Astrocyte (in vitro differentiated cells and primary cell): ENCODE data around the gene KMT2B. TPM values are rescaled to one million over a fixed set of nuclear protein-coding genes. Genes with fewer than 3 reads are reported as not detected.

Source experiments
- DNase-seq: peaks from one replicate; pipeline ENCODE4 v3.0.0-alpha.2; 2010; ENCODE audit warnings: low read depth
- FAIRE-seq: peaks from 2 replicates; lab custom pipeline; 2011; peaks lifted over from hg19 to GRCh38; lab: Jason Lieb, UNC
- H2AFZ ChIP-seq: 2 replicates; pipeline ENCODE4 v1.6.0; 2012; ENCODE audit warnings: low read depth, low read length, inconsistent platforms
- H3K27ac ChIP-seq: 2 replicates; pipeline ENCODE4 v1.5.1; 2011; ENCODE audit warnings: low read depth, low read length, inconsistent platforms
- H3K27me3 ChIP-seq: 2 replicates; pipeline ENCODE4 v1.6.0; 2011; ENCODE audit warnings: low read length, inconsistent platforms; ENCODE audit not compliant: insufficient read depth
- H3K36me3 ChIP-seq: 2 replicates; pipeline ENCODE4 v1.5.1; 2011; ENCODE audit warnings: low read length, inconsistent platforms; ENCODE audit not compliant: insufficient read depth
- H3K4me1 ChIP-seq: 2 replicates; pipeline ENCODE4 v1.5.1; 2011; ENCODE audit warnings: low read length, inconsistent platforms; ENCODE audit not compliant: insufficient read depth
- H3K4me2 ChIP-seq: 2 replicates; pipeline ENCODE4 v1.6.0; 2012; ENCODE audit warnings: low read length, inconsistent platforms
- H3K4me3 ChIP-seq: 2 replicates; pipeline ENCODE4 v1.5.1; 2011; ENCODE audit warnings: low read depth, mild to moderate bottlenecking, low read length, inconsistent platforms; ENCODE audit not compliant: insufficient read depth
- H3K79me2 ChIP-seq: 2 replicates; pipeline ENCODE4 v1.6.0; 2012; ENCODE audit warnings: mild to moderate bottlenecking, low read length, inconsistent platforms; ENCODE audit not compliant: insufficient read depth
- H3K9ac ChIP-seq: 2 replicates; pipeline ENCODE4 v1.6.0; 2012; ENCODE audit warnings: mild to moderate bottlenecking, low read length, inconsistent platforms
- H3K9me3 ChIP-seq: 2 replicates; pipeline ENCODE4 v1.5.1; 2012; ENCODE audit warnings: low read depth, mild to moderate bottlenecking, low read length, inconsistent platforms; ENCODE audit not compliant: insufficient read depth
- H4K20me1 ChIP-seq: 2 replicates; pipeline ENCODE4 v1.6.0; 2012; ENCODE audit warnings: low read length, inconsistent platforms; ENCODE audit not compliant: insufficient read depth
- H3K27ac Mint-ChIP-seq: one replicate; pipeline ENCODE4 v1.8.0; 2021; ENCODE audit warnings: mild to moderate bottlenecking, mixed read lengths; ENCODE audit not compliant: unreplicated experiment
- H3K27me3 Mint-ChIP-seq: one replicate; pipeline ENCODE4 v1.8.0; 2021; ENCODE audit warnings: low read depth, mixed read lengths; ENCODE audit not compliant: unreplicated experiment
- H3K36me3 Mint-ChIP-seq: one replicate; pipeline ENCODE4 v1.8.0; 2021; ENCODE audit warnings: low read depth, mixed read lengths; ENCODE audit not compliant: unreplicated experiment
- H3K4me1 Mint-ChIP-seq: one replicate; pipeline ENCODE4 v1.8.0; 2021; ENCODE audit warnings: low read depth, mixed read lengths; ENCODE audit not compliant: unreplicated experiment
- H3K4me3 Mint-ChIP-seq: one replicate; pipeline ENCODE4 v1.8.0; 2021; ENCODE audit warnings: mild to moderate bottlenecking, moderate library complexity, mixed read lengths; ENCODE audit not compliant: unreplicated experiment
- H3K9me3 Mint-ChIP-seq: one replicate; pipeline ENCODE4 v1.8.0; 2021; ENCODE audit warnings: mild to moderate bottlenecking, mixed read lengths; ENCODE audit not compliant: unreplicated experiment
- CTCF ChIP-seq: IDR thresholded peaks from 2 replicates; pipeline ENCODE4 v1.5.1; 2011; ENCODE audit warnings: low read depth, mild to moderate bottlenecking, inconsistent platforms, low read length, moderate library complexity; ENCODE audit not compliant: insufficient read depth
- EZH2 ChIP-seq: IDR thresholded peaks from 2 replicates; pipeline ENCODE4 v1.6.1; 2012; ENCODE audit warnings: mild to moderate bottlenecking, low read length, inconsistent platforms; ENCODE audit not compliant: insufficient read depth
- total RNA-seq: library from RNA; stranded (reverse); gene quantifications from 2 replicates; pipeline ENCODE4 v1.2.1, GENCODE V29; 2021

KMT2B gene
- total RNA-seq, 1 donor from 2014 or later: 28.7 TPM

GRCh38 chr19:35727956-35728706 is 10.3 kb downstream of the KMT2B start:
- Mint-ChIP-seq H3K4me3 (no peak overlapping the region), H3K27ac (no peak overlapping the region), H3K4me1 (no peaks in the 10 kb centered on the region), H3K9me3 (no peaks in the 10 kb centered on the region), H3K36me3 (peaks cover 17% of the 10 kb centered on the region), H3K27me3 (no peaks in the 10 kb centered on the region)
- TF ChIP-seq CTCF: no peak
- TF ChIP-seq EZH2: no peak
- Histone ChIP-seq H3K36me3 (peaks cover 42% of the 10 kb centered on the region), H3K27me3 (no peaks in the 10 kb centered on the region), H3K79me2 (no peaks in the 10 kb centered on the region), H4K20me1 (peaks cover 48% of the 10 kb centered on the region), H3K27ac (no peak overlapping the region), H3K9me3 (no peaks in the 10 kb centered on the region), H3K4me2 (no peak overlapping the region), H3K4me1 (no peaks in the 10 kb centered on the region), H3K4me3 (no peak overlapping the region), H3K9ac (no peak overlapping the region), H2AFZ (no peak overlapping the region)
- DNase-seq (no peak), FAIRE-seq (no peak)

GRCh38 chr19:35729021-35729420 is 11.2 kb downstream of the KMT2B start:
- no peak overlapping the region for H3K27ac ChIP-seq
- peaks cover 45% of the 10 kb centered on the region for H4K20me1 ChIP-seq
- H3K4me2 ChIP-seq: no peak overlapping the region
- Mint-ChIP-seq H3K4me1 (no peaks in the 10 kb centered on the region), H3K27ac (peak overlapping the region; percentile 41), H3K4me3 (peak overlapping the region; percentile 54), H3K36me3 (peaks cover 19% of the 10 kb centered on the region), H3K9me3 (no peaks in the 10 kb centered on the region), H3K27me3 (no peaks in the 10 kb centered on the region)
- no peak overlapping the region for H3K4me3 ChIP-seq
- H3K36me3 ChIP-seq: peaks cover 40% of the 10 kb centered on the region
- no peaks in the 10 kb centered on the region for H3K79me2 ChIP-seq
- DNase-seq (no peak), FAIRE-seq (no peak)
- H2AFZ ChIP-seq: no peak overlapping the region
- H3K9ac ChIP-seq: no peak overlapping the region
- no peak for TF ChIP-seq EZH2
- no peak for TF ChIP-seq CTCF
- no peaks in the 10 kb centered on the region for H3K9me3 ChIP-seq
- H3K4me1 ChIP-seq: no peaks in the 10 kb centered on the region
- H3K27me3 ChIP-seq: no peaks in the 10 kb centered on the region

- Mint-ChIP-seq H3K36me3 (peaks cover 21% of the 10 kb centered on the region), H3K27ac (no peak overlapping the region), H3K9me3 (no peaks in the 10 kb centered on the region), H3K4me3 (no peak overlapping the region), H3K4me1 (no peaks in the 10 kb centered on the region), H3K27me3 (no peaks in the 10 kb centered on the region)
- no peak overlapping the region for H2AFZ ChIP-seq
- H3K4me1 ChIP-seq: no peaks in the 10 kb centered on the region
- no peak overlapping the region for H3K4me3 ChIP-seq
- DNase-seq: no peak
- H4K20me1 ChIP-seq: peaks cover 46% of the 10 kb centered on the region
- no peaks in the 10 kb centered on the region for H3K27me3 ChIP-seq
- no peak overlapping the region for H3K9ac ChIP-seq
- no peak overlapping the region for H3K27ac ChIP-seq
- H3K4me2 ChIP-seq: no peak overlapping the region
- no peaks in the 10 kb centered on the region for H3K9me3 ChIP-seq
- no peaks in the 10 kb centered on the region for H3K79me2 ChIP-seq
- no peak for FAIRE-seq
- peaks cover 39% of the 10 kb centered on the region for H3K36me3 ChIP-seq
- no peak for TF ChIP-seq CTCF
Observed at GRCh38 chr19:35729763-35730162, 12.0 kb downstream of the KMT2B start.
